C4-2B (cell line): ENCODE results near the gene EPHA2.

Source experiments
- H3K27ac ChIP-seq: fragments of 450-650 bp; 2 replicates; pipeline ENCODE4 v1.5.1; 2017
- CTCF ChIP-seq: fragments of 450-650 bp; conservative IDR thresholded peaks from 2 replicates; pipeline ENCODE4 v1.5.1; 2017; ENCODE audit warnings: mild to moderate bottlenecking
- ZFX ChIP-seq: fragments of 450-650 bp; IDR thresholded peaks from 2 replicates; pipeline ENCODE4 v1.6.1; 2017

Gene EPHA2

GRCh38 chr1:16129316-16129715, 26.6 kb downstream of the EPHA2 start:
- H3K27ac ChIP-seq = no peak overlapping the region
- TF ChIP-seq CTCF (no peak), ZFX (no peak)

GRCh38 chr1:16128338-16128741, 27.5 kb downstream of the EPHA2 start:
- TF ChIP-seq CTCF (no peak), ZFX (no peak)
- H3K27ac ChIP-seq = no peak overlapping the region

GRCh38 chr1:16127676-16128337, 28.1 kb downstream of the EPHA2 start:
- no peak overlapping the region for H3K27ac ChIP-seq
- TF ChIP-seq CTCF (no peak), ZFX (no peak)

- TF ChIP-seq ZFX (no peak), CTCF (no peak)
Measured at GRCh38 chr1:16126743-16127515, 28.9 kb downstream of the EPHA2 start.

GRCh38 chr1:16126160-16126559, 29.7 kb downstream of the EPHA2 start:
- H3K27ac ChIP-seq = no peak overlapping the region
- TF ChIP-seq CTCF = no peak
- no peak for TF ChIP-seq ZFX

More at GRCh38 chr1:16126743-16127515, 28.9 kb downstream of the EPHA2 start:
- H3K27ac ChIP-seq = no peak overlapping the region

- TF ChIP-seq ZFX (no peak), CTCF (no peak)
- H3K27ac ChIP-seq = no peak overlapping the region
Measured at GRCh38 chr1:16125483-16125882, 30.4 kb downstream of the EPHA2 start.

- TF ChIP-seq ZFX = no peak
- TF ChIP-seq CTCF = no peak
- no peak overlapping the region for H3K27ac ChIP-seq
Measured at GRCh38 chr1:16125088-16125470, 30.8 kb downstream of the EPHA2 start.
